NK-92 treated with Interleukin-12 subunit alpha and Interleukin-12 subunit beta, amount 100 ng/mL, for 24 hours (cell line): ENCODE data around the gene HECTD4.
A peak's percentile ranks its signal among the peaks of the same experiment; 100 is the strongest.
"Not testable (repeated sequence)": the region's sequence is repeated elsewhere in the genome, so short reads cannot be mapped to it uniquely, and the experiment has no call there.

Source experiments
- DNase-seq: peaks from one replicate; lab custom pipeline; 2025; lab: John Stamatoyannopoulos, UW

Gene HECTD4

GRCh38 chr12:112161711-112162110 is 220.5 kb downstream of the HECTD4 start:
- no peak for DNase-seq

DNA sequence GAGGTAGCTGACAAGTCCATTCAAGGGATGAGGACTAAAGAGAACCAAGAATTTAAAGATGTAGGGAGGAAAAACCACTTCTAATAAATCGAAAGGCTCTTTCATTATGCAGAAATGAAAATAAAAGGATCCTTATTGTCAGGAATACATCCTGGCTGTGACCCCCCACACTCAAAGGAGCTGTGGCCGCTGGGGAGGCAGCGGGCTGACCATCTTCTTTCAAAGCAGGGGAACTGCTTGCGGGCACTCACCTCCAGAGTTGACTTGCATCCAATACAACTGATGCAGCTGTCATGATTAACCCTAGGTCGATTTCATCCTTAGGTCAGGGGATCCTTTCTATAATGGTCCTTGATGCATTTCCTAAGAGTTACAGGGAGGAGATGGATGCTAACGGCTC is 221.6 kb downstream of the HECTD4 start:
- no peak for DNase-seq

DNA sequence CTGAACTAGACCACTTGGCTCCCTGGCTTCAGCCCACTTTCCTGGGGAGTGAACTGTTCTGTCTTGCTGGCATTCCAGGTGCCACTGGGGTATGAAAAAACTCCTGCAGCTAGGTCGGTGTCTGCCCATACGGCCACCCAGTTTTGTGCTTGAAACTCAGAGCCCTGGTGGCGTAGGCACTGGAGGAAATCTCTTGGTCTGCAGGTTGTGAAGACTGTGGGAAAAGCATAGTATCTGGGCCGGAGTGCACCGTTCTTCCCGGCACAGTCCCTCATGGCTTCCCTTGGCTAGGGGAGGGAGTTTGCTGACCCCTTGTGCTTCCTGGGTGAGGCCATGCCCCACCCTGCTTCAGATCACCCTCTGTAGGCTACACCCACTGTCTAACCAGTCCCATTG is 223.1 kb downstream of the HECTD4 start:
- DNase-seq: no peak

DNA sequence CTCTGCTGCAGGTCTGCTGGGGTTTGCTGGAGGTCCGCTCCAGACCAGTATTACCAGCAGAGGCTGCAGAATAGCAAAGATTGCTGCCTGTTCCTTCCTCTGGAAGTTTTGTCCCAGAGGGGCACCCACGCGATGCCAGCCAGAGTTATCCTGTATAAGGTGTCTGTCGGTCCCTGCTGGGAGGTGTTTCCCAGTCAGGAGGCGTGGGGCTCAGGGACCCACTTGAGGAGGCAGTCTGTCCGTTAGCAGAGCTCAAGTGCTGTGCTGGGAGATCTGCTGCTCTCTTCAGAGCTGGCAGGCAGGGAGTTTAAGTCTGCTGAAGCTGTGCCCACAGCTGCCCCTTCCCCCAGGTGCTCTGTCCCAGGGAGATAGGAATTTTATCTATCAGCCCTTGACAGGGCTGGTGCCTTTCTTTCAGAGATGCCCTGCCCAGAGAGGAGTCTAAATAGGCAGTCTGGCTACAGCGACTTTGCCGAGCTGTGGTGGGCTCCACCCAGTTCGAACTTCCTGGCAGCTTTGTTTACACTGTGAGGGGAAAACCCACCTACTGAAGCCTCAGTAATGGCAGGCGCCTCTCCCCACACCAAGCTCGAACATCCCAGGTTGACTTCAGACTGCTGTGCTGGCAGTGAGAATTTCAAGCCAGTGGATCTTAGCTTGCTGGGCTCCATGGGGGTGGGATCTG is 223.6 kb downstream of the HECTD4 start:
- DNase-seq: not testable (repeated sequence)

- DNase-seq: no peak
Measured at GRCh38 chr12:112153893-112154219, 228.4 kb downstream of the HECTD4 start.

DNA sequence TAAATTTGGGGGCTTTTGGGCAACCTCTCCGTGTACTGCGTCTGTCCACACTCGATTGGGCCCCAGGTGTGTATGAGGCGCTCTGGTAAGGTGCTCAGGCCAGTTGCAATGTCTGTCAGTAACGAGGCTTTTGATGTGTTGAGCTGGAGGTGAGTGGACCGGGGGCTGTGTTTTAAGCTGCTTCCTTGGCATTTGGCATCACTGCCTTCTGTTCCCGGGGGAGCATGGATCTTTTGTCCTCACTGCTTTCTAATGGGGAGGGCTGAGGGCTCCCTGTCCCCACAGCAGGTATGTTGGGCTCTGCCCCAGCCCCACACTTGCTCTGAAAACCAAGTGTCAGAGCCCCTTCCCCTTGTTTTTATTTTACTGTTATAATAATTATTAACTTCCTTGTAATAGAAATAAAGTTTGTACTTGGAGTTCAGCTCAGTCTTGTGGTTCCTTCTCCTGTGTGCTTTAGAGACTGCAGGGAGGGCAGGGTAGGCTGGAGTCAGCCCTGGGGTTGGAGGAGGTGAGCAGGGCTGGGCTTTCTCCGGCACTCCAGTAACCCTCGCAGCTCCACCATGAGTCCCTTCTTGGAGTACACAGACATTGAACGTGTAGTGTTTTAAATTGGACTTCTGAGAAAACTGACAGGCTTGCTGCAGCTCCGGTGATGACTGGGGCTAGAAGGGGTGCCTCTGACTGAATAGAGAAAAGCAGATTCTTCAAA is 228.9 kb downstream of the HECTD4 start:
- no peak for DNase-seq

GRCh38 chr12:112151766-112152541 is 230.3 kb downstream of the HECTD4 start:
- no peak for DNase-seq

GRCh38 chr12:112149596-112149995 is 232.6 kb downstream of the HECTD4 start:
- no peak for DNase-seq

- DNase-seq: no peak
Measured at GRCh38 chr12:112148031-112148513, 234.2 kb downstream of the HECTD4 start.

- no peak for DNase-seq
Measured at GRCh38 chr12:112146123-112146522, 236.1 kb downstream of the HECTD4 start.

- no peak for DNase-seq
Measured at GRCh38 chr12:112140728-112141127, 241.5 kb downstream of the HECTD4 start.

DNA sequence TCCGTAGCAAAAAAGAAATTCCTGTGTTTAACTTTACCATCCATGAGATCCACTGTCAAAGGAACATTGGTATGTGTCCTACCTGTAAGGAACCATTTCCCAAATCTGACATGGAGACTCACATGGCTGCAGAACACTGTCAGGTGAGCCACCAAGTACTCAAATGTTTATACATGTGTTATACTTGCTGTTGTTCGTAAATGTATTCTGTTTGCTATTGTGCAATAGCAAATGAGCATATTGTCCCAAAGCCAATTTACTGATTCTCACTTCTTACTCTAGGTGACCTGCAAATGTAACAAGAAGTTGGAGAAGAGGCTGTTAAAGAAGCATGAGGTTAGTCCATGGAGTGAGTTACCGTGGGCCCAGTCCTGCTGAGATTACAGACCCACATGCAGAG is 247.5 kb downstream of the HECTD4 start:
- DNase-seq: no peak

- DNase-seq: no peak
Measured at GRCh38 chr12:112133418-112133817, 248.8 kb downstream of the HECTD4 start.

DNA sequence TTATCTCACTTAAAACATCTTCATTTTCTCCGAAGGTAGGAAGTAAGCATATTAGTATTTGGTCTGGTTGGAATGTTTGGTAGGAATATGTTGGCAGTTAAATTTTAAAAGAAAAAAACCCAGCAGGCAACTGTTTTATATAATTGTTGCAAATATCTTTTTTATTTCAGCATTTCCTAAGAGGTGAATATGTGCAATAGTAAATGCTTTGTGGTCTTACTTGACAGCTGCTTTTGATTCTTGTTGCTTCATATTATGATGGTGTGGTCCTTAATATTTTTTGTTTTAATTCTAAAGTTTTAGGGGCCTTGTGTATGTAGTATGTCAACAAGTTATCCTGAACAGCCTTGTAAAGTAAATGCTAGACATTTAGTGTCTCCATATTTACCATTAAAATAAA is 250.5 kb downstream of the HECTD4 start:
- no peak for DNase-seq

- DNase-seq: no peak
Measured at GRCh38 chr12:112130441-112130998, 251.7 kb downstream of the HECTD4 start.

DNA sequence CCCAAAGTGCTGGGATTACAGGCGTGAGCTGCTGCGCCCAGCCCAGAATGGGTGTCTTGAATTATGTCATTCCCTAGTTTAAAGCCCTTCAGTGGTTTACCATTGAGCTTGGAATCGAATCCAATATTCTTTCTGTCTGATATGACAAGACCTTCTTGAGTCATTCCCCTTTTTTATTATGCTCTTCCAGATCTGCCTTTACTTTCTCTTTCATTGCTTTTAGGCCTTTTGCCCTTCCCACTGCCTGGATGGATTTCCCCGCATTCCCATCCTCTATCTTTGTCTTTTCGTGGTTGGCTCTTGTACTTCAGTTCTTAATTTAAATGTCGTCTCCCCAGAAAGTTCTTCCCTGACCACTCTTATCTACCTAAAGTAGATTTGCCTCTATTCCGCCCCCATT is 255.3 kb downstream of the HECTD4 start:
- DNase-seq: no peak

GRCh38 chr12:112126000-112126438 is 256.2 kb downstream of the HECTD4 start:
- DNase-seq: no peak

DNA sequence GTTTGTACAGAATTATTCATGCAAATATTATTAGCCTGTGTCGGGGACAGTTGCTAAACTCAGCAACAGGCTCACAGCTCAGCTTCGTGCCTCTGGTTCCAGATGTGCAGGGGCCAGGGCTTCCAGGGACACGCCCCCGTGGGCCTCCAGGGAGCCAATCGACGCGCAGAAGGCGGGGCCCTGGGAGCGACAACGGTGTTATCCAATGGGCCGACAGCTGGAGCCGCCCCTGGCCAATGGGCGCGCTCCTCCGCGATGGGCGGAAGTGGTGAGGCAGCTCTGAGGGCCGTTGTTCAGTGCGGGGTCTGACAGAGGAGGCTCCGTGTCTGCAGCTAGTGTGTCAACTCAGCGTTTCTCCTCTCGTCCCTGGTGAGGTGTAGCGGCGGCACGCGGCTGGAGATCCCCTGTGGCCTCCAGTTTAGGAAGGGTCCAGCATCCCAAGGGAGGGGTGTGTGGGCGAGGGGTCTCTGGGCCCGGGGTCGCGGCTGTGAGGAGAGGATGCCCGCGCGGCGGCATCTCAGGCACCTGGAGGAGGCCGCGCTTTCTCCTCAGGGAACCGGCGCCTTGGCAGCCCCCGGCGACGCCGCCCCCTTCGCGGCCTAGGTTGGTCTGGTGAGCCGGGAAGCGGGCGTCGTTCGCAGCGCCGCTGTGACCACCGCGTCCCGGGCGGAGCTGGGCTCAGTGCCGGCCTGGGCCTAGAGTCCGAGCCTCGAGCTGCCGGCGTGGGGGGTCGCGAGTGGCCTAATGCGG is 256.8 kb downstream of the HECTD4 start, which contains the start of gene TRAFD1:
TRAFD1 (plus strand) TSS at position 311 of the 750 bp plus-strand sequence. CDS start 4,963 bp downstream, outside the sequence.
- peak; percentile 93 for DNase-seq

- DNase-seq: no peak
Measured at GRCh38 chr12:112124918-112125249, 257.3 kb downstream of the HECTD4 start.

- DNase-seq: no peak
Measured at GRCh38 chr12:112122823-112123690, 259.2 kb downstream of the HECTD4 start.
